Neural crest cell (in vitro differentiated cells): Measurements from ENCODE around the gene EBNA1BP2. TPM values are rescaled to one million over a fixed set of nuclear protein-coding genes. Genes with fewer than 3 reads are reported as not detected.

Source experiments
- DNase-seq: peaks from one replicate; pipeline ENCODE4 v3.0.0; 2021; ENCODE audit warnings: low read depth, mixed read lengths, low spot score
- H3K27ac Mint-ChIP-seq: one replicate; pipeline ENCODE4 v1.8.0; 2021; ENCODE audit warnings: mild to moderate bottlenecking, mixed read lengths; ENCODE audit not compliant: unreplicated experiment
- H3K27me3 Mint-ChIP-seq: 2 replicates; pipeline ENCODE4 v1.8.0; 2021; ENCODE audit warnings: low read depth, mild to moderate bottlenecking, mixed read lengths
- H3K36me3 Mint-ChIP-seq: 2 replicates; pipeline ENCODE4 v1.8.0; 2021; ENCODE audit warnings: low read depth, mild to moderate bottlenecking, mixed read lengths
- H3K4me1 Mint-ChIP-seq: 2 replicates; pipeline ENCODE4 v1.8.0; 2021; ENCODE audit warnings: mixed read lengths
- H3K4me3 Mint-ChIP-seq: one replicate; pipeline ENCODE4 v1.8.0; 2021; ENCODE audit warnings: mild to moderate bottlenecking, mixed read lengths
- H3K9me3 Mint-ChIP-seq: 2 replicates; pipeline ENCODE4 v1.8.0; 2021; ENCODE audit warnings: mixed read lengths
- total RNA-seq: library from RNA; stranded (reverse); gene quantifications from 2 replicates; pipeline ENCODE4 v1.2.1, GENCODE V29; 2021
- TF ChIP-seq, protein P1 (sequence below): fragments of 200-600 bp; sonication (generic); conservative IDR thresholded peaks from 2 replicates; pipeline ENCODE4 v1.5.0; 2021; ENCODE audit warnings: antibody characterized with exemption, mild to moderate bottlenecking

Gene EBNA1BP2
- total RNA-seq, 1 donor from 2014 or later: 55.9 TPM

DNA sequence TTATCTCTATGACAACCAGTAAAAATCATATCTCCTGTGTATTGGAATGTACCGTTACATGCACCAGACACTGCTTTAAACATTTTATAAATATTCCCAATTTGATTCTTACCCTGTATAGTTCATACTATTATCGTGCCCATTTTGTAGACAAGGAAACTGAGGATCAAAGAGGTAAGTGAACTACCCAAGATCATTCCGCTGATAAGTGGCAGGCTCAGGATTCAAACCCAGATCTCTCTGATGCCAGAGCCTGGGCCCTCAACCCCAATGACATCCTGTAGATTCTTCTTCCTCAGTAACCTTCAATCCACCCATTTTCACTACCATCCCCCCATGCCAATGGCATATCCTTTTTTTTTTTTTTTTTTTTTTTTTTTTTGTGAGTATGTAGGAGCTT, 12.3 kb upstream of the EBNA1BP2 start:
- TF ChIP-seq, protein P1, sequence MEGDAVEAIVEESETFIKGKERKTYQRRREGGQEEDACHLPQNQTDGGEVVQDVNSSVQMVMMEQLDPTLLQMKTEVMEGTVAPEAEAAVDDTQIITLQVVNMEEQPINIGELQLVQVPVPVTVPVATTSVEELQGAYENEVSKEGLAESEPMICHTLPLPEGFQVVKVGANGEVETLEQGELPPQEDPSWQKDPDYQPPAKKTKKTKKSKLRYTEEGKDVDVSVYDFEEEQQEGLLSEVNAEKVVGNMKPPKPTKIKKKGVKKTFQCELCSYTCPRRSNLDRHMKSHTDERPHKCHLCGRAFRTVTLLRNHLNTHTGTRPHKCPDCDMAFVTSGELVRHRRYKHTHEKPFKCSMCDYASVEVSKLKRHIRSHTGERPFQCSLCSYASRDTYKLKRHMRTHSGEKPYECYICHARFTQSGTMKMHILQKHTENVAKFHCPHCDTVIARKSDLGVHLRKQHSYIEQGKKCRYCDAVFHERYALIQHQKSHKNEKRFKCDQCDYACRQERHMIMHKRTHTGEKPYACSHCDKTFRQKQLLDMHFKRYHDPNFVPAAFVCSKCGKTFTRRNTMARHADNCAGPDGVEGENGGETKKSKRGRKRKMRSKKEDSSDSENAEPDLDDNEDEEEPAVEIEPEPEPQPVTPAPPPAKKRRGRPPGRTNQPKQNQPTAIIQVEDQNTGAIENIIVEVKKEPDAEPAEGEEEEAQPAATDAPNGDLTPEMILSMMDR: no peak
- H3K27me3 Mint-ChIP-seq: peaks cover 2% of the 10 kb centered on the region

DNA sequence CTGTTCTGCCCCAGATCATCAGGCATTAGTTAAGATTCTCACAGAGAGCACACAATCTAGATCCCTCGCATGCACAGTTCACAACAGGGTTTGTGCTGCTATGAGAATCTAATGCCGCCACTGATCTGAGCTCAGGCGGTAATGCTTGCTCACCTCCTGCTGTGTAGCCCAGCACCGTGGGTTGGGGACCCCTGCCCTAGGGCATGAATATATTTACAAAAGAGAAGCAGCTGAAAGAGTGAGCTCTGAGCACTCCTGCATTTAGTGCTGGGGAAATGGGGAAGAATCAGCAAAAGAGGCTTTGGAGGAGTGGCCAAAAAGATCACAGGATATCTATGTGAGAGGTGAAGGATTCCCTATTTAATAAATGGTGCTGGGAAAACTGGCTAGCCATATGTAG, 5.6 kb upstream of the EBNA1BP2 start:
- no peaks in the 10 kb centered on the region for H3K9me3 Mint-ChIP-seq
- peaks cover 3% of the 10 kb centered on the region for H3K4me1 Mint-ChIP-seq
- peaks cover 28% of the 10 kb centered on the region for H3K27me3 Mint-ChIP-seq
- H3K27ac Mint-ChIP-seq: no peak overlapping the region
- no peaks in the 10 kb centered on the region for H3K36me3 Mint-ChIP-seq
- no peak for DNase-seq
- H3K4me3 Mint-ChIP-seq: no peak overlapping the region
- TF ChIP-seq, protein P1: no peak

More for the DNA sequence above, 12.3 kb upstream of the EBNA1BP2 start:
- H3K4me3 Mint-ChIP-seq: no peak overlapping the region
- no peak for DNase-seq
- no peaks in the 10 kb centered on the region for H3K36me3 Mint-ChIP-seq
- no peak overlapping the region for H3K27ac Mint-ChIP-seq
- peaks cover 4% of the 10 kb centered on the region for H3K9me3 Mint-ChIP-seq
- H3K4me1 Mint-ChIP-seq: no peaks in the 10 kb centered on the region

DNA sequence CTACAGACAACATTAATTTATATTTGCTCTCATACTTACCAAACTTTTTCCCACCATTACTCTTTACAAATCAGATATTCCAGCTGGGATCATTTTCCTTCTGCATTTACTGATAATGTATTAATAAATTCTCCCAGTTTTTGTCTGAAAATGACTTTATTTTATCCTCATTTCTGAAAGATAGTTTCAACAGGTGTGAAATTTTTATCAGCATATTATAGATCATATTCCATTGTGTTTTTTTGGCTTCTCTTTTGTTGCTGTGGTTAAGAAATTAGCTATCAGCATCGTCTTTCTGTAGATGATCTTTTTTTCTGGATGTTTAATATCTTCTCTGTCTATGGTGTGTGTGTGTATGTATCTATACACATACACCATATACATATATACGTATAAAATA, 2.8 kb upstream of the EBNA1BP2 start:
- H3K27ac Mint-ChIP-seq: no peak overlapping the region
- H3K36me3 Mint-ChIP-seq: peaks cover 6% of the 10 kb centered on the region

DNA sequence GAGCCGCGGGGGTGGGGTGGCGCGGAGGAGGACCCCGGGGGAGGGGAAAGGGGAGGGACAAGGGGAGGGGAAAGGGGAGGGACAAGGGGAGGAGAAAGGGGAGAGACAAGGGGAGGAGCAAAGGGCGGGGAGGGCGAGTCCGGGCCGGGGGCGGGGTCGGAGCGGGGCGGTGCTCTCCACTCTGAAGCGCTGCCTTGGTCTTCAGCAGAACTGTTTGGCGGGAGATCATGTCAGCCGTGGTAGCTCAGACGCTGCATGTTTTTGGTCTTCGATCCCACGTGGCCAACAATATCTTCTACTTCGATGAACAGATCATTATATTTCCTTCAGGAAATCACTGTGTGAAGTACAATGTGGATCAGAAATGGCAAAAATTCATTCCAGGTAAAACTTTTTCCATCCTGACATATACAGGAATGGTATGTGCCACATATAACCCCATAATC, 460 bp upstream of the EBNA1BP2 start:
- DNase-seq: peak; percentile 68
- Mint-ChIP-seq H3K27me3 (peaks cover 25% of the 10 kb centered on the region), H3K4me1 (peaks cover 17% of the 10 kb centered on the region), H3K4me3 (peak overlapping the region; percentile 99), H3K27ac (peak overlapping the region; percentile 96), H3K36me3 (peaks cover 13% of the 10 kb centered on the region), H3K9me3 (no peaks in the 10 kb centered on the region)
- TF ChIP-seq, protein P1: no peak

More for the DNA sequence above, 2.8 kb upstream of the EBNA1BP2 start:
- DNase-seq: no peak
- H3K4me3 Mint-ChIP-seq: peak overlapping the region; percentile 29
- peaks cover 29% of the 10 kb centered on the region for H3K27me3 Mint-ChIP-seq
- peaks cover 20% of the 10 kb centered on the region for H3K4me1 Mint-ChIP-seq
- TF ChIP-seq, protein P1: no peak
- no peaks in the 10 kb centered on the region for H3K9me3 Mint-ChIP-seq

DNA sequence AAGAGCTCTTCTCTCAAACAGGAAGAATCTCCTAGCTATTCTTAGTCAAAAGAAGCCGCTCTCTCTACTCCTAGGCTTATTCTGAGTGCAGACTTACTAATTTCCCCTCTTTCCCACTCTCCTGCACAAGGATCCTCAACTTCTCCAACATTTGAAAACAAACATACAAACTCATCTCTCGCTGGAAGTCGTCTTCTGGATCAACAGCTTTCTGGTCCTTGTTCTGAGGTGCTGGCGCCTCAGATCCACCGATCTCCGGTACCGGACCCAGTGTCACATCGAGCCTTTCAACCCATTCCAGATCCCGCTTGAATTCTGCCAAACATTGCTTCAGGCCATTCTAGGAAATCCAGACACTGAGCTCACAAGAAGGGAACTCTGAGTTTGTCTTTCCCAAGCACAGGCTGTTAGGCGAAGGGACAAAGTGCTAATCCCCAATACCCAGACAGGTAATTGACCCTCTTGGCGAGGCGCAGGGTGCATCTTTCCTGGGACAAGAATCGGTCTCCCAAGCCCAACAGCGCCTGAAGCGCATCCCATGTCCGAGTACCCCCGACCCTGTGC, 696 bp downstream of the EBNA1BP2 start:
- Mint-ChIP-seq H3K36me3 (peaks cover 19% of the 10 kb centered on the region), H3K27me3 (peaks cover 14% of the 10 kb centered on the region), H3K4me3 (peak overlapping the region; percentile 99), H3K4me1 (peaks cover 16% of the 10 kb centered on the region), H3K27ac (peak overlapping the region; percentile 96), H3K9me3 (no peaks in the 10 kb centered on the region)
- DNase-seq: no peak
- TF ChIP-seq, protein P1: no peak
